GM19372 (cell line): ENCODE results near the gene PFN2.

Source experiments
- ATAC-seq: cut with Tn5 transposase; IDR thresholded peaks from one replicate; pipeline ENCODE4 v1.9.1; 2021; ENCODE audit warnings: mild to moderate bottlenecking, low read depth, moderate library complexity; ENCODE audit not compliant: unreplicated experiment

Gene PFN2

GRCh38 chr3:149933858-149934257 is 36.8 kb downstream of the PFN2 start:
- ATAC-seq = no peak

- no peak for ATAC-seq
Measured at GRCh38 chr3:149933008-149933407, 37.7 kb downstream of the PFN2 start.

GRCh38 chr3:149920119-149920518 is 50.6 kb downstream of the PFN2 start:
- no peak for ATAC-seq

GRCh38 chr3:149919509-149919908 is 51.2 kb downstream of the PFN2 start:
- no peak for ATAC-seq

GRCh38 chr3:149917124-149917667 is 53.5 kb downstream of the PFN2 start:
- ATAC-seq = no peak
